A673 (cell line): Measurements from ENCODE around the gene C8B. TPM values are rescaled to one million over a fixed set of nuclear protein-coding genes. Genes with fewer than 3 reads are reported as not detected.

ENCODE experiments used
- BruUV-seq: library from RNA; stranded (reverse); fragments of 400-500 nt; replicated peaks from 2 replicates; lab custom pipeline; 2021; lab: Mats Ljungman, UMichigan
- CTCF ChIA-PET: fragments of 300-600 bp; sonication (Branson Sonifier 250); formaldehyde crosslinking; loops from one replicate; lab custom pipeline; 2022; ENCODE audit warnings: antibody characterized with exemption; lab: Charles Lee
- POLR2A ChIA-PET: fragments of 300-600 bp; sonication (Branson Sonifier 250); formaldehyde crosslinking; loops from one replicate; lab custom pipeline; 2022; ENCODE audit warnings: antibody characterized with exemption; ENCODE audit not compliant: low non-redundant PET; lab: Charles Lee
- DNase-seq: peaks from one replicate; pipeline ENCODE4 v3.0.0-alpha.2; 2015; ENCODE audit warnings: low spot score
- H3K27ac ChIP-seq: fragments of 200-600 bp; sonication (generic); 2 replicates; pipeline ENCODE4 v1.5.1; 2016; ENCODE audit warnings: mixed run types, low read depth, mild to moderate bottlenecking, mixed read lengths, antibody characterized with exemption, low read length; ENCODE audit not compliant: poor library complexity, severe bottlenecking
- H3K27me3 ChIP-seq: fragments of 200-600 bp; sonication (generic); replicated peaks from 2 replicates; pipeline ENCODE4 v1.6.1; 2017; ENCODE audit warnings: mixed run types, low read depth, mild to moderate bottlenecking, mixed read lengths, antibody characterized with exemption, low read length; ENCODE audit not compliant: insufficient read depth, poor library complexity
- H3K36me3 ChIP-seq: fragments of 200-600 bp; sonication (generic); 2 replicates; pipeline ENCODE4 v1.6.1; 2016; ENCODE audit warnings: mixed run types, mild to moderate bottlenecking, mixed read lengths, antibody characterized with exemption, low read length; ENCODE audit not compliant: insufficient read depth, poor library complexity, severe bottlenecking
- H3K4me1 ChIP-seq: fragments of 200-600 bp; sonication (generic); 2 replicates; pipeline ENCODE4 v1.6.1; 2017; ENCODE audit warnings: mixed run types, mild to moderate bottlenecking, mixed read lengths, antibody characterized with exemption, low read length; ENCODE audit not compliant: insufficient read depth, poor library complexity, severe bottlenecking
- H3K4me3 ChIP-seq: fragments of 200-600 bp; sonication (generic); 2 replicates; pipeline ENCODE4 v1.5.1; 2016; ENCODE audit warnings: low read depth, mixed run types, mild to moderate bottlenecking, mixed read lengths, low read length; ENCODE audit not compliant: poor library complexity, severe bottlenecking
- H3K9me3 ChIP-seq: fragments of 200-600 bp; sonication (generic); 2 replicates; pipeline ENCODE4 v1.6.1; 2016; ENCODE audit warnings: mixed run types, low read depth, mild to moderate bottlenecking, mixed read lengths, antibody characterized with exemption, low read length; ENCODE audit not compliant: poor library complexity, severe bottlenecking
- CTCF ChIP-seq: fragments of 300-800, 200-600 bp; sonication (generic); conservative IDR thresholded peaks from 2 replicates; pipeline ENCODE4 v1.5.1; 2017; ENCODE audit warnings: low read depth, mild to moderate bottlenecking, antibody characterized with exemption, low read length, moderate library complexity, mixed read lengths
- EZH2 ChIP-seq: fragments of 200-600 bp; sonication (generic); IDR thresholded peaks from 2 replicates; pipeline ENCODE4 v1.6.1; 2017; ENCODE audit warnings: borderline replicate concordance, low read depth, mild to moderate bottlenecking, mixed read lengths, antibody characterized with exemption, low read length; ENCODE audit not compliant: poor library complexity, severe bottlenecking
- intact Hi-C: fragments of 100-400 bp; cut with micrococcal nuclease; formaldehyde crosslinking; loops from one replicate; pipeline ENCODE4 v1.10.0; 2022; ENCODE audit not compliant: unreplicated experiment
- total RNA-seq: library from RNA; stranded (reverse); gene quantifications from 2 replicates; pipeline ENCODE4 v1.2.3, GENCODE V29; 2021

Gene C8B
- total RNA-seq, 1 experiment from 2014 or later: 0.39 TPM

- no peaks in the 10 kb centered on the region for H3K9me3 ChIP-seq
- H3K27ac ChIP-seq: no peak overlapping the region
- POLR2A ChIA-PET: no interaction called here
- intact Hi-C loops: no loop called here
- TF ChIP-seq CTCF (no peak), EZH2 (no peak)
- no peaks in the 10 kb centered on the region for H3K36me3 ChIP-seq
- no peaks in the 10 kb centered on the region for H3K27me3 ChIP-seq
- CTCF ChIA-PET: no interaction called here
- BruUV-seq: no TSS peak
- peaks cover 15% of the 10 kb centered on the region for H3K4me1 ChIP-seq
- no peak overlapping the region for H3K4me3 ChIP-seq
- no peak for DNase-seq
These were observed 48.5 kb downstream of the C8B start for GRCh38 chr1:56917356-56917755.

- intact Hi-C loops: no loop called here
- Histone ChIP-seq H3K36me3 (no peaks in the 10 kb centered on the region), H3K4me3 (no peak overlapping the region), H3K9me3 (no peaks in the 10 kb centered on the region), H3K27ac (no peak overlapping the region), H3K4me1 (peaks cover 13% of the 10 kb centered on the region), H3K27me3 (no peaks in the 10 kb centered on the region)
- no peak for DNase-seq
- POLR2A ChIA-PET: interaction anchor here (0.6 kb wide), 1 partner anchor 1304 kb away, joined by 3 read pairs; no protein-coding TSS in a partner anchor
- no TSS peak for BruUV-seq
- TF ChIP-seq EZH2 (no peak), CTCF (no peak)
- CTCF ChIA-PET: no interaction called here
These were observed 49.2 kb downstream of the C8B start for GRCh38 chr1:56916630-56917029.

- Histone ChIP-seq H3K36me3 (no peaks in the 10 kb centered on the region), H3K4me1 (peaks cover 7% of the 10 kb centered on the region), H3K4me3 (no peak overlapping the region), H3K27me3 (no peaks in the 10 kb centered on the region), H3K27ac (no peak overlapping the region), H3K9me3 (no peaks in the 10 kb centered on the region)
- no TSS peak for BruUV-seq
- POLR2A ChIA-PET: interaction anchor here (0.6 kb wide), 1 partner anchor 1305 kb away, joined by 3 read pairs; no protein-coding TSS in a partner anchor
- CTCF ChIA-PET: no interaction called here
- intact Hi-C loops: no loop called here
- no peak for TF ChIP-seq CTCF
- TF ChIP-seq EZH2: no peak
- DNase-seq: no peak
These were observed 49.9 kb downstream of the C8B start for GRCh38 chr1:56915960-56916359.
